Lower leg skin (tissue), 3 donors: Measurements from ENCODE around the gene ITGA11.

Experiments
- POLR2A ChIP-seq, 2 donors: fragments of 450-650 bp; IDR thresholded peaks; one replicate each; pipeline ENCODE4 v1.6.1; 2016 to 2017; ENCODE audit warnings: antibody characterized with exemption in 2 of 2, mild to moderate bottlenecking in 1 of 2, moderate library complexity in 1 of 2
- TF ChIP-seq, protein P1 (sequence below), 3 donors: fragments of 450-650 bp; IDR thresholded peaks; one replicate each; pipeline ENCODE4 v1.5.1; 2016; ENCODE audit warnings: antibody characterized with exemption in 3 of 3, mild to moderate bottlenecking in 3 of 3, moderate library complexity in 2 of 3

DNA sequence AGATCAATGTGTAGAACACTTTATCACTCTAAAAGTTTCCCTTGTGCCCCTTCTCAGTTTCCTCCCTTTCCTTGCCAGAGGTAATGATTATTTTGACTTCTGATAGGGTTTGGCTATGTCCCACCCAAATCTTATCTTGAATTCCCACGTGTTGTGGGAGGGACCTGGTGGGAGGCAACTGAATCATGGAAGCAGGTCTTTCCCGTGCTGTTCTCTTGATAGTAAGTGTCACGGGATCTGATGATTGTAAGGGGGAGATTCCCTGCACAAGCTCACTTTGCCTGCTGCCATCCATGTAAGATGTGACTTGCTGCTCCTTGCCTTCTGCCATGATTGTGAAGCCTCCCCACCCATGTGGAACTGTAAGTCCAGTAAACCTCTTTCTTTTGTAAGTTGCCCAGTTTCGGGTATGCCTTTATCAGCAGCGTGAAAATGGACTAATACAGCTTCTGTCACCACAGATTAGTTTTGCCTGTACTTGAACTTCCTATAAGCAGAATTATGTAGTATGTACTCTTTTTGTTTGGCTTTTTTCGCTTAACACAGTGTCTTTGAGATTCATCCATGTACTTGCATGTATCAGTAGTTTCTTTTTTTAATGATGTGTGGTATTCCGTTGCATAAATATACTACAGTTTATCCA lies 147.2 kb downstream of the ITGA11 start:
- TF ChIP-seq, protein P1, sequence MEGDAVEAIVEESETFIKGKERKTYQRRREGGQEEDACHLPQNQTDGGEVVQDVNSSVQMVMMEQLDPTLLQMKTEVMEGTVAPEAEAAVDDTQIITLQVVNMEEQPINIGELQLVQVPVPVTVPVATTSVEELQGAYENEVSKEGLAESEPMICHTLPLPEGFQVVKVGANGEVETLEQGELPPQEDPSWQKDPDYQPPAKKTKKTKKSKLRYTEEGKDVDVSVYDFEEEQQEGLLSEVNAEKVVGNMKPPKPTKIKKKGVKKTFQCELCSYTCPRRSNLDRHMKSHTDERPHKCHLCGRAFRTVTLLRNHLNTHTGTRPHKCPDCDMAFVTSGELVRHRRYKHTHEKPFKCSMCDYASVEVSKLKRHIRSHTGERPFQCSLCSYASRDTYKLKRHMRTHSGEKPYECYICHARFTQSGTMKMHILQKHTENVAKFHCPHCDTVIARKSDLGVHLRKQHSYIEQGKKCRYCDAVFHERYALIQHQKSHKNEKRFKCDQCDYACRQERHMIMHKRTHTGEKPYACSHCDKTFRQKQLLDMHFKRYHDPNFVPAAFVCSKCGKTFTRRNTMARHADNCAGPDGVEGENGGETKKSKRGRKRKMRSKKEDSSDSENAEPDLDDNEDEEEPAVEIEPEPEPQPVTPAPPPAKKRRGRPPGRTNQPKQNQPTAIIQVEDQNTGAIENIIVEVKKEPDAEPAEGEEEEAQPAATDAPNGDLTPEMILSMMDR (IDR thresholded peaks at IDR 0.05): no peak
- TF ChIP-seq POLR2A (IDR thresholded peaks at IDR 0.05): no peak
